Measurements from ENCODE around the gene ZNF219.

The ZNF219 gene

GRCh38 chr14:21078726-21079125 lies 19.7 kb downstream of the ZNF219 start:
- no peak for TF ChIP-seq ZNF274 (IDR thresholded peaks at IDR 0.05; ENCODE audit: low read depth, low read length)
- TF ChIP-seq YY1 (IDR thresholded peaks at IDR 0.05; ENCODE audit: insufficient read depth, insufficient read length) = no peak
- TF ChIP-seq SUZ12 (IDR thresholded peaks at IDR 0.05; ENCODE audit: extremely low read depth, insufficient read depth, insufficient read length) = no peak
- no peaks in the 10 kb centered on the region for H3K9me3 ChIP-seq (ENCODE audit: insufficient read depth, low read length)
- H3K36me3 ChIP-seq (ENCODE audit: insufficient read depth, insufficient read length, low read length) = peaks cover 99% of the 10 kb centered on the region
- no peak overlapping the region for H3K4me3 ChIP-seq (ENCODE audit: insufficient read length, low read depth)
- H3K27me3 ChIP-seq (ENCODE audit: insufficient read depth, insufficient read length) = no peaks in the 10 kb centered on the region
- DNase-seq (ENCODE audit: low read depth, low spot score) = no peak
- H3K9ac ChIP-seq (ENCODE audit: insufficient read length, low read depth) = no peak overlapping the region
- no peaks in the 10 kb centered on the region for H3K4me1 ChIP-seq (ENCODE audit: insufficient read depth, insufficient read length)

GRCh38 chr14:21078287-21078686 lies 20.2 kb downstream of the ZNF219 start:
- Histone ChIP-seq H3K9ac (ENCODE audit: insufficient read length, low read depth) (no peak overlapping the region), H3K36me3 (ENCODE audit: insufficient read depth, insufficient read length, low read length) (peaks cover 99% of the 10 kb centered on the region), H3K9me3 (ENCODE audit: insufficient read depth, low read length) (no peaks in the 10 kb centered on the region), H3K27me3 (ENCODE audit: insufficient read depth, insufficient read length) (no peaks in the 10 kb centered on the region), H3K4me3 (ENCODE audit: insufficient read length, low read depth) (no peak overlapping the region), H3K4me1 (ENCODE audit: insufficient read depth, insufficient read length) (no peaks in the 10 kb centered on the region)
- DNase-seq (ENCODE audit: low read depth, low spot score) = no peak
- no peak for TF ChIP-seq ZNF274 (IDR thresholded peaks at IDR 0.05; ENCODE audit: low read depth, low read length)
- no peak for TF ChIP-seq YY1 (IDR thresholded peaks at IDR 0.05; ENCODE audit: insufficient read depth, insufficient read length)
- TF ChIP-seq SUZ12 (IDR thresholded peaks at IDR 0.05; ENCODE audit: extremely low read depth, insufficient read depth, insufficient read length) = no peak

- H3K4me3 ChIP-seq (ENCODE audit: insufficient read length, low read depth) = no peak overlapping the region
- DNase-seq (ENCODE audit: low read depth, low spot score) = no peak
- TF ChIP-seq ZNF274 (IDR thresholded peaks at IDR 0.05; ENCODE audit: low read depth, low read length) (no peak), SUZ12 (IDR thresholded peaks at IDR 0.05; ENCODE audit: extremely low read depth, insufficient read depth, insufficient read length) (no peak), YY1 (IDR thresholded peaks at IDR 0.05; ENCODE audit: insufficient read depth, insufficient read length) (no peak)
- no peak overlapping the region for H3K9ac ChIP-seq (ENCODE audit: insufficient read length, low read depth)
- H3K36me3 ChIP-seq (ENCODE audit: insufficient read depth, insufficient read length, low read length) = peaks cover 100% of the 10 kb centered on the region
- H3K9me3 ChIP-seq (ENCODE audit: insufficient read depth, low read length) = no peaks in the 10 kb centered on the region
- H3K27me3 ChIP-seq (ENCODE audit: insufficient read depth, insufficient read length) = no peaks in the 10 kb centered on the region
- H3K4me1 ChIP-seq (ENCODE audit: insufficient read depth, insufficient read length) = no peaks in the 10 kb centered on the region
These were observed 20.8 kb downstream of the ZNF219 start for GRCh38 chr14:21077672-21078071.

GRCh38 chr14:21075719-21076437 lies 22.6 kb downstream of the ZNF219 start:
- Histone ChIP-seq H3K27me3 (ENCODE audit: insufficient read depth, insufficient read length) (no peaks in the 10 kb centered on the region), H3K9me3 (ENCODE audit: insufficient read depth, low read length) (no peaks in the 10 kb centered on the region), H3K9ac (ENCODE audit: insufficient read length, low read depth) (no peak overlapping the region), H3K36me3 (ENCODE audit: insufficient read depth, insufficient read length, low read length) (peaks cover 84% of the 10 kb centered on the region), H3K4me3 (ENCODE audit: insufficient read length, low read depth) (no peak overlapping the region), H3K4me1 (ENCODE audit: insufficient read depth, insufficient read length) (peaks cover 3% of the 10 kb centered on the region)
- no peak for TF ChIP-seq SUZ12 (IDR thresholded peaks at IDR 0.05; ENCODE audit: extremely low read depth, insufficient read depth, insufficient read length)
- TF ChIP-seq YY1 (IDR thresholded peaks at IDR 0.05; ENCODE audit: insufficient read depth, insufficient read length) = no peak
- no peak for TF ChIP-seq ZNF274 (IDR thresholded peaks at IDR 0.05; ENCODE audit: low read depth, low read length)
- DNase-seq (ENCODE audit: low read depth, low spot score) = no peak

- DNase-seq (ENCODE audit: low read depth, low spot score) = no peak
- H3K27me3 ChIP-seq (ENCODE audit: insufficient read depth, insufficient read length) = no peaks in the 10 kb centered on the region
- no peak overlapping the region for H3K4me3 ChIP-seq (ENCODE audit: insufficient read length, low read depth)
- no peak for TF ChIP-seq SUZ12 (IDR thresholded peaks at IDR 0.05; ENCODE audit: extremely low read depth, insufficient read depth, insufficient read length)
- H3K4me1 ChIP-seq (ENCODE audit: insufficient read depth, insufficient read length) = peaks cover 3% of the 10 kb centered on the region
- peaks cover 71% of the 10 kb centered on the region for H3K36me3 ChIP-seq (ENCODE audit: insufficient read depth, insufficient read length, low read length)
- H3K9ac ChIP-seq (ENCODE audit: insufficient read length, low read depth) = no peak overlapping the region
- no peaks in the 10 kb centered on the region for H3K9me3 ChIP-seq (ENCODE audit: insufficient read depth, low read length)
These were observed 23.8 kb downstream of the ZNF219 start for GRCh38 chr14:21074398-21075272.

GRCh38 chr14:21073921-21074320 lies 24.5 kb downstream of the ZNF219 start:
- Histone ChIP-seq H3K9me3 (ENCODE audit: insufficient read depth, low read length) (no peaks in the 10 kb centered on the region), H3K27me3 (ENCODE audit: insufficient read depth, insufficient read length) (no peaks in the 10 kb centered on the region), H3K4me1 (ENCODE audit: insufficient read depth, insufficient read length) (peaks cover 3% of the 10 kb centered on the region), H3K9ac (ENCODE audit: insufficient read length, low read depth) (no peak overlapping the region), H3K4me3 (ENCODE audit: insufficient read length, low read depth) (no peak overlapping the region), H3K36me3 (ENCODE audit: insufficient read depth, insufficient read length, low read length) (peaks cover 64% of the 10 kb centered on the region)
- TF ChIP-seq YY1 (IDR thresholded peaks at IDR 0.05; ENCODE audit: insufficient read depth, insufficient read length) (no peak), SUZ12 (IDR thresholded peaks at IDR 0.05; ENCODE audit: extremely low read depth, insufficient read depth, insufficient read length) (no peak), ZNF274 (IDR thresholded peaks at IDR 0.05; ENCODE audit: low read depth, low read length) (no peak)
- DNase-seq (ENCODE audit: low read depth, low spot score) = no peak

GRCh38 chr14:21072781-21073339 lies 25.6 kb downstream of the ZNF219 start:
- Histone ChIP-seq H3K36me3 (ENCODE audit: insufficient read depth, insufficient read length, low read length) (peaks cover 54% of the 10 kb centered on the region), H3K4me1 (ENCODE audit: insufficient read depth, insufficient read length) (peaks cover 3% of the 10 kb centered on the region), H3K9me3 (ENCODE audit: insufficient read depth, low read length) (no peaks in the 10 kb centered on the region), H3K9ac (ENCODE audit: insufficient read length, low read depth) (peak overlapping the region; percentile 17), H3K4me3 (ENCODE audit: insufficient read length, low read depth) (no peak overlapping the region), H3K27me3 (ENCODE audit: insufficient read depth, insufficient read length) (no peaks in the 10 kb centered on the region)
- DNase-seq (ENCODE audit: low read depth, low spot score) = no peak
- TF ChIP-seq SUZ12 (IDR thresholded peaks at IDR 0.05; ENCODE audit: extremely low read depth, insufficient read depth, insufficient read length) (no peak), YY1 (IDR thresholded peaks at IDR 0.05; ENCODE audit: insufficient read depth, insufficient read length) (no peak), ZNF274 (IDR thresholded peaks at IDR 0.05; ENCODE audit: low read depth, low read length) (no peak)

All from NT2/D1 (cell line).